ENCODE results near the gene GAPDH.

GRCh38 chr12:6527711-6528110 is 6.6 kb upstream of the GAPDH start:
- TF ChIP-seq, protein P1, sequence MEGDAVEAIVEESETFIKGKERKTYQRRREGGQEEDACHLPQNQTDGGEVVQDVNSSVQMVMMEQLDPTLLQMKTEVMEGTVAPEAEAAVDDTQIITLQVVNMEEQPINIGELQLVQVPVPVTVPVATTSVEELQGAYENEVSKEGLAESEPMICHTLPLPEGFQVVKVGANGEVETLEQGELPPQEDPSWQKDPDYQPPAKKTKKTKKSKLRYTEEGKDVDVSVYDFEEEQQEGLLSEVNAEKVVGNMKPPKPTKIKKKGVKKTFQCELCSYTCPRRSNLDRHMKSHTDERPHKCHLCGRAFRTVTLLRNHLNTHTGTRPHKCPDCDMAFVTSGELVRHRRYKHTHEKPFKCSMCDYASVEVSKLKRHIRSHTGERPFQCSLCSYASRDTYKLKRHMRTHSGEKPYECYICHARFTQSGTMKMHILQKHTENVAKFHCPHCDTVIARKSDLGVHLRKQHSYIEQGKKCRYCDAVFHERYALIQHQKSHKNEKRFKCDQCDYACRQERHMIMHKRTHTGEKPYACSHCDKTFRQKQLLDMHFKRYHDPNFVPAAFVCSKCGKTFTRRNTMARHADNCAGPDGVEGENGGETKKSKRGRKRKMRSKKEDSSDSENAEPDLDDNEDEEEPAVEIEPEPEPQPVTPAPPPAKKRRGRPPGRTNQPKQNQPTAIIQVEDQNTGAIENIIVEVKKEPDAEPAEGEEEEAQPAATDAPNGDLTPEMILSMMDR (IDR thresholded peaks at IDR 0.05) = no peak
- TF ChIP-seq POLR2A (IDR thresholded peaks at IDR 0.05) = no peak

Measured in uterus (tissue), 2 donors.